PFSK-1 (cell line): ENCODE results near the gene TAS2R1.

Source experiments
- POLR2AphosphoS5 ChIP-seq: IDR thresholded peaks from 2 replicates; pipeline ENCODE4 v1.6.1; 2012; ENCODE audit warnings: low read depth, mild to moderate bottlenecking, control low read depth, low read length, moderate library complexity
- REST ChIP-seq, 2 experiments: IDR thresholded peaks; 2 replicates each; pipeline versions ENCODE4 v1.6.1 to v1.8.0; 2011 to 2012; ENCODE audit warnings: low read depth in 2 of 2, low read length in 2 of 2, control low read depth in 1 of 2, inconsistent platforms in 1 of 2, mild to moderate bottlenecking in 1 of 2, moderate library complexity in 1 of 2; ENCODE audit not compliant: insufficient read depth in 1 of 2
- SIN3A ChIP-seq: IDR thresholded peaks from 2 replicates; pipeline ENCODE4 v1.6.1; 2012; ENCODE audit warnings: mild to moderate bottlenecking, low read length, moderate library complexity, borderline replicate concordance; ENCODE audit not compliant: insufficient read depth
- TAF1 ChIP-seq: IDR thresholded peaks from 2 replicates; pipeline ENCODE4 v1.6.1; 2012; ENCODE audit warnings: low read length, control low read depth, borderline replicate concordance; ENCODE audit not compliant: insufficient read depth

- TF ChIP-seq POLR2AphosphoS5 (no peak), REST (IDR thresholded peaks at IDR 0.05; ENCODE audit: insufficient read depth in 1 of 2, low read depth in 2 of 2, low read length in 2 of 2) (no peak), SIN3A (no peak), TAF1 (no peak)
Observed at GRCh38 chr5:9653811-9654210, 23.7 kb upstream of the TAS2R1 start.
